Femur (tissue), 1 donor: Measurements from ENCODE around the gene IQCM.

Experiments used
- DNase-seq: peaks from one replicate; pipeline ENCODE4 v3.0.0-alpha.2; 2017

IQCM gene

DNA sequence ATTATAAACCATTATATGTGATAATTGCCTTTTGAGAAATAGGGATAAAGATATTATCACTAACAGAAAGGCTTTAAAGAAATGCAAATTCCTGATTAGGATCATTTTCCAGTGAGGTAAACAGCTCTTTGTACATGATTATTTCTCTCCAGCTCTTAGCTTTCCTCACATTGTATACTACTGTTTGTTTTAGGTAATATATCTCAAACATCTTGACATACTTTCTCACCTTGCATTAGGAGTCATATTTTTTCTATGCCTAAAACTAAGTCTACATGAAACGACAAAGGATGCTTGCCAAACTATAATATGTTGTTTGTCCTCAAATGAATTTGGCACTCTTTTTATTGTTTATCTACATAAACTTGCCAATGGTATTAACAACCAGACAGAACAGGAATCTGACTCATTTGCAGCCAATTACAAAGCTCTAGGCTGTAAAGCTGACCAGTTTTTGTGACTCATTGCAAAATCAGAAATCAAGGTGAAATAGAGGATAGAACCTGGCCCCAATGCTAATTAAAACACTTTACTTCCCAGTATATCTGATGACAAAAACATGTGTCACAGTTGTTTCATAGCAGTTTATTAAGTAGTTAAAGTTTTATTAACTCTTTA, 107.0 kb downstream of the IQCM start:
- DNase-seq: no peak

DNA sequence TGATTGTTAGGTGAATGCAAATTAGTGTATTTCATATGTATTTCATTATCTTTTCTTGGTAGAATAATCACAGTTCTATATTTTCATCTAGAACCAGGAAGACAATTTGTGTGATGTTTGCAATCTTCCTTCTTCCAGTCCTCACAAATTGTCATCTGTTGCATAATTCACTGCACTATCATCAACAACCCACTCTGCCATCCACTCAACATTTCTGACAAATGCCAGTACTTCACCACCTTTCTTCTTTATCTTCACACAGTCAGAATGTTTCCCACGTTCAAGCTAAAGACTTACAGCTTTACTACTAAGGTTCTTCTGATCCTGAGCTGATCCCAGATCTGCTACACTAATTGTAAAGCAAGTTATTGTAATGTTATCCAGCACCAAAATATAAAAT, 107.8 kb downstream of the IQCM start:
- DNase-seq: no peak

DNA sequence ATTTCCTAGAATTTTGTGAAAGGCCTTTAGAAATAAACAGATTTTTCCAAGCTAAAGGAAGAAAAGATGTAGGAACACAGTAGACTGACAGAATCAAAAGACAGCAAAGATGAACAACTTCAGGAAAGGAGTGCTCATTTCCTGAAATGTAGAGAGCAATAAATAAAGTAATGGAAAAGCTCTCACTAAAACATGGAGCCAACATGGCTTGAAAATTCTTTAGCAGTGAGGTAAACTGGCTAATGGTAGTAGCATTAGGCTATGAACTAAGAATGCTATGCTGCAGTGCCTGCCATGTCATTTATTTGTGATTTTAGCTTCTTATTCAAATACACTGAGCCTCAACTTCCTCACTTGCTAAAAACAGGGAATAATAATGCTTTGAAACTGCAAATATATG, 108.7 kb downstream of the IQCM start:
- DNase-seq: no peak

DNA sequence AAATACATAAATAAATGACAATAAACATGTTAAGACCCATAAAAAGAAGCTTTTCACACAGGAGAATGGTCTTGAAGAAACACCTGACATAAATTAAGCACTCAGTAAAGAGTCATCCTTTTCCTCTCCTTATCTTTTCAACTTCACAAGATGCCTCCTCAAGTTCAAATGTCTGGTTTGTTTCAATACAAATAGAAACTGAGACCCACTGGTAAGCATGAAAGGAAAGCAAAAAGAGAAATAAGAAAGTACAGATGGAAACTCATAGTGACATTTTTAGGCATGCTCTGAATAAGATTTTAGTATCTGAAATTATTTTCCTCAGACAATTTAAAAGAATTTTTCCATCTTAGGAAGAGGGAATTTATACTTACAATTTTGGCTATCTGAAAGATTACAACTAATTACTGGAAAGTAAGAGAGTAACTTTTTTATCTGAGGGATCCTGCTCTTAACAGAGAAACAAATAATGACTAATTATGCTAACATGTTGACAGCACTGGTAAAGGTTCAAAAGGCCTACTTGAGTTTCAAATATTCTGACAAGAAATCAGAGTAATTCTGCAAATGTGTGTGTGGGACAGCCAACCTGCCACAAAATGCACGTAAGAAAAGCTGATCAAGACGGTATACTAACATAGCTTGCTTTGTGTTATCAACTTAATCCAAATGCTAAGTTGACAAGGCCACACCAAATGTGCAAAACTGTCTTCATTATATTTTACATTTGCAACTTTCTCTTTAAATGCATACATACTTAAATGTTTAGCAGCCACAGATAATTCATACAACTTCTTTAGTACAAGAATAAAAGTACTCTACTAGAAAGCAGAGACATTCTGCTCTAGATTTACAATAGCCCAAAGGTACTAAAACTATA, 113.0 kb downstream of the IQCM start:
- no peak for DNase-seq

DNA sequence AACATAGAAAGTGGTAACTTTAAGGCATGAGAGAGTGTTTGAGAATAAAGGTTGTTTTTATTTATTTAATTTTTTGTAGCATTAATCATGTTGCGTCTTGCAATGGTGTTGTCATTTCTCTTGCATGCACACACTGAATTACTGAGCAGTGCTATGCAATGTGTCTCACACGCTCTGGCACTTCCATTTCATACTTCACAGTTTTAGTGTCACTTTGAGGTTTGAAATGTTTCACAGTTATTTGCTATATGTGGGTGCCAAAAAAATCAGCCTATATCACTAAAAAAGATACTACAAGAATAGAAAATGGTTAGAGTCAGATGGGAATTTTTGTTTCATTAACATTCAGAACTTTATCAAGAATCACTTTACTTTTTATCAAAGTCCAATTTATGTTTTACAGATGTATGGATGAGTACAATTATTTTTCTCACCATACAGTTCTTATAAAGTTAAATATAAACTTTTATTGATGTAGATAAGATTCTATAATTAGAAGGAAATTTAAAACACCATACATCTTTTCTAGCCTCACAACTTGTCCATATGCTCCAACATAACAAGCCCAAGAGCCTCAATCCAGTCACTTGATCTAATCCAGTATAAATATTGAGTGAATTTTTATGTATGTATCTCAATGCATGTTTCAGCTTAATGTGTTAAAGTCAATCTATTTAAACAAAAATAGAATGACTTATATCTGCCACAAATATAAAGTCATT, 114.0 kb downstream of the IQCM start:
- no peak for DNase-seq

DNA sequence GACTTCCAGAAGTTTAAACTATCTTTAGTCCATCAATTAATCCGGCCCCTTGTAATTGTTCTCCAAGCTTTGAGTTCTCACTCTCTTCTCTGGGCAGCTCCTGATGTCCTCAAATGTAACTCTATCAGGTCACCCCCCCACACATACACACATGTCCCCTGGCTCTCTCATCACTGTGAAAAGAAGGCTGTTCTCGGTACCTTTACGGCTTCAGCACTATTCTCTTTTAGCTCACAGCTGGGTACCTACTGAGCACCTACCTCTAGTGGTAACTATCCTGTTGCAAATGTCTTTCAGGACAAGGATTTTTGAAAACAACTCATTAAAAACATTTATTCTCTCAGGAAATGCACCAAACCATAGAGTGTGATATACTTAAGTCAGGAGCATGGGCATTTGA, 115.4 kb downstream of the IQCM start:
- DNase-seq: no peak

DNA sequence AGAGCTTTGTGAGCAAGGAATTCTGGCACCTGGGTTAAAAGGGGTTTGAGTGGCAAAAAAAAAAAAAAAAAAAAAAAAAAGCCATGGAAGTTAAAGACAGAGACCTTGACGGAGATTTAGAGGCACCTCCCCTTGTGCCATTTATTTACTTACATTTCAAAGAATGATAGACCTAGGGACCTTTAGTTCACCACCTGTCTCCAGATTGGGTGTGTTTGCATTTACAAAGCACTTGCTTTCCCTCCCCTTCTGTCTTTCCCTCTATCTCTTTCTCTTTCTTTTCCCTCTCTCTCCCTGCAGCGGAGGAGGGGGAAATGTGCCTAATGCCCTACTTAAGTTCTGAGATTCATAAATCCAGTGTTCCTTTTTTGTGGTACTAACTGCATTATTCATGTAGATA, 116.0 kb downstream of the IQCM start:
- no peak for DNase-seq

DNA sequence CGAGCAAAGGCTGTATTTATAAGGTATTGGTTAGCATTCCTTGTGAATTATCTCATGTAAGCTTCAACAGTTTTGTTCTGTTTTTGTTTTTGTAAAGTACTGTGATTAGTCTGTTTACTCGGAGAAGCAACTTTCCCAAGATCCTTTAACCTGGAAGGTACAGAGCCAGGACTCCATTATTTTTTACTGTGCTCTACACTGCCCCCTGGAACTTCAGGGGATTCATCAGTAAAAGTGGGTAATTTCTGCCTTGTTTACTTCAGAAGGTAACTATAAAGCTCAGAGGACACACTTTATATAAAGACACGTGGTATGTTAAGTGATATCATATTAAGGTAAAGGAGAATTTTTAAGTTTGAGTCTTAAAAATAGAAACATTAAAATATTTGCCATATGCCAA, 124.9 kb downstream of the IQCM start:
- DNase-seq: no peak

DNA sequence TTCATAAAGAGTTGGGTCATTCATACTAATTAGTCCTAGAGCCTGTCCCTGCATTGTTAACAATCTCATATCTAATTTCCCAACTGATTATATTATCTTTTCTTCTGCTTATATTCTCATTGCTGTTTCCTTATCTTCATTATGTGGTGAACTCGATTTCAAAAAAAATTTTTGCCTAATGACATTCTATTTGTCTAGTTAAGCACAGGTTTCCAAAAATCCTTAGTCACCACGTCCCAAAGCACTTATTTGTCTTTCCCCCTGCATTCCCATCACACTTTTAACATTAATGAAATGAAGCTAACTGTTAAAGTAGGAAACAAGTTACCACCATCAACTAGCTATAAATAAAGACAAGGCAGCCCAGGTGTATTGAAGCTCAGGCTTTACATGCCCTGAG, 131.1 kb downstream of the IQCM start:
- no peak for DNase-seq

DNA sequence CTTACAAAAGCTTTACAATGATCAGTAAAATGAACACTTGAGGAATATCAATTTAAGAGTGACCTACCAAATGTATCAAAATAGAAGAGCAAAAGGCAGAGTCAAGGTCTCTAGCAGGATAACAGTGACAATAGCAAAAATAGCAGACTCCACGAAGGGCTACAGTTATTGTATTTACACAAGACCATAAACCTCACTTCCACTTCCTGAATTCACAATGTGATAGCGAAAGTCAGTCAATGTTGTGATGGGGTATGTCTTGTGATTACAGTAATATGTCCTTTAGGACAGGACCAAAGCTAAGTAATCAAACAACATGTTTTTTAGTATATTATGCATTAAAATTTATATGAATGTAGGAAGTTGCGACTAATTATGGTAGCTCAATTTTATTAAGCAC, 139.6 kb downstream of the IQCM start:
- no peak for DNase-seq

DNA sequence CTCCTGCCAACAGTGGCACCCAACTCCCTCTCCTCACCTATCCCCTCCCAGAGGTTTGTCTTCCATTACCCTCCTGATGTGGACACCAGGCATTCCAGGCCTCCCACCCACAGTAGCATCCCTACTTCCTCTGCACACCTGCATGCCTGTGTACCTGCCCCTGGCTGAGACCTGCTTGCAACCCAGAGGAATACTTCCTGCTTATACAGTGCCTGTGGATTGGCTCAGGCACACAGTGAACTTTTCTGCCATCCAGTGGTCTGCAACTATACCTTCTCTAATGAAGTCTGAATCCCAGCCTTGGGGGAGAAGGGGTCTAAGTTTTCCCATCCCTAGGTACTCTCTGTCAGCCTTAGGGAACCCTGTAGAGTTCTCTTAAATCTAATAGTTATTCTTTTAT, 169.9 kb downstream of the IQCM start:
- DNase-seq: no peak

DNA sequence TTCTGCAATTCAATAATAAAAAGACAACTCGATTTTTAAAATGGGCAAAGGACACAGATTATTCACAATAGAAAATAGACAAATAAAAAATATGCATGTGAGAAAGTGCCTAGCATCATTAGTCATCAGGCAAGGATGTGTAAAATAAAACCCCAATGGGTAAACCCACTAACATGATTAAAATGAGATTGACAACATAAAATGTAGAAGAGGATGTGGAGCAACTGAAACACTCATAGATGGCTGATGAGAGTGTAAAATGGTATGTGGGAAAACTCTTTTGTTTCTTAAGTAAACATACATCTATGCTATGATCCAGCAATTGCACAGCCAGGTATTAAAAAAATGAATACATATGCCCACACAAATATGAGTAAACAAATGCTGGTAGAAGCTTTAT, 177.6 kb downstream of the IQCM start:
- no peak for DNase-seq

DNA sequence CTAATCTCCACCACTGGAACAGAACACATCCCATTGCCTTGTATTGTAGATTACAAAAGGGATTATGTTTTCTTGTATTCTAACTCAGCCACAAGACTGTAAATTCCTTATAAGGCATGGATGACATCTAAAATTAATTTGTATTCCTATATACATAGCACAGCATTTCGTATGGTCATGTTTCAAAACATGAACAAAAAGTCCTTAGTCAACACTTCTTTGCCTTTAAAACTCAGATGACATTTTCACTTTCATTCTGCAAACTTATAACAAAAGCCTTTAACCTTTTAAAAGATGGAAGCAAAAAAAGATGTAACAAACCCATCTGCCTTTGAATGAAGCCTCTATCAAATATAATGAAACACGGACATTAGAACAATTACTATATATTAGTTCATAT, 181.3 kb downstream of the IQCM start:
- DNase-seq: no peak

DNA sequence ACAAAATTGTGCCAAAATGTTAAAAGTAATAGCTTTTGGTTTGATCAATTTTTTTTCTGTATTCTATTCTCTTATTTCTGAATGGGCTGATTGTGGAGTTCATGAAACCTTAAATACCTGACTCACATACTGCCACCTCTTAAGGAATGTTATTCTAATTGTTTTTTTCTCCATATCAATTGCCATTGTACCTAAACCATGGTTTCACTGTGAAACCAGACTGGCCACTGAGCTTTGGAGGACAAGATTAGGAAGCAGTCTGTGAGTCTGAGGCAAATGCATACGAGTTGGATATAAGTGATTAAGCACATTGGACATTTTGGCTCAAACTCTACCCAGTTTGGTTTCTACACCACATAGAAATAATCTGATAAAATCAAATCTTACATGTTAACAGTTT, 184.0 kb downstream of the IQCM start:
- no peak for DNase-seq

DNA sequence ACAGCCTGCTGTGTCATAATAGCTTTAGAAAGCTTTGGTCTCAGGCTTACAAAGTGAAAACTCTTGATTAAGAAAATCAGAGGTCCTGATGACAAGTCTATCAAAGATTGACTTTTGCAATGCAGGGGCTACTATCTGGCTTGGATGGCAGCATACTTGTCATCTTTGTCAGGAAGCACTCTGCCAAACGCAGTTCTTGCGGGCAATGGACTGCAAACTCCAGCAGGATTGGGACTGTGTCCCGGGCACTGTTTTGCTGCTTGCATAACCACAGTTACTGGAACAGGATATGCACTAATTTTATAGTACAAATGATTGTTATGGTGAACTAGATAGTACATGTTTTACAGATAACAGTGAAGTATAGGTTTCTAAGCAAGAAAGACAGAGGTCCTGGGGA, 185.6 kb downstream of the IQCM start:
- no peak for DNase-seq

DNA sequence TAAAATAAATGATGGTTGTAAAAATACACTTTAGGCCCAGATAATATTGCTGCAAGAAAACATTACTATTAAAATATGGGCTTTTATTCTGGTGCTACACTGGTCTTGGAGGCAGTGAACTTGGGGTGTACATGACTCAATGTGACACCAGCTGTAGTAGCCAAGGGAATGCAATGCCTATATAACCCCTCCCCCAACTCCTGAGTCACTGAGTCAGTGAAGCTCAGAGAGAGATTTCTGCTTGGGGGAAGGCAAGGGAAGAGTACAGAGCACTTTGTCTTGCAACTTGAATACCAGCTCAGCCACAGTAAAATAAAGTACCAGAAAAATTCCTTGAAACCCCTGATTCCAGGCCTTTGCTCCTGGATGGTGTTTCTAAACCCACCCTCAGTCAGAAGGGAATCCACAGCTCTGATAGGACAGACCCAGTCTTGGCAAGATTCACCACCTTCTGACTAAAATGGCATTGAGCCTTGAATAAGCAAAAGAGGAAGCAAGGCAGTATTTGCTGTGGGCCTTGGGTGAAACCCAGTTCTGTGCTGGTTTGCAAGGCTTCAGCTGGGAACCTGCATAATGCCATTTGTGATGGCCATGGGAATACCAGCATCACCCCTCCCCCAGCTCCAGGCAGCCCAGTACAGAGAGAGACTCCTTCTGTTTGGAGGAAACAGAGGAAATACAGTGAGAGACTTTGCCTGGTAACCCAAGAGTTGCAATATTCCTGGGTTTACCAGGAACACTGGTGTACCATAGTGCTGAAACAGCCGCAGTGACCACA, 209.9 kb downstream of the IQCM start:
- no peak for DNase-seq

DNA sequence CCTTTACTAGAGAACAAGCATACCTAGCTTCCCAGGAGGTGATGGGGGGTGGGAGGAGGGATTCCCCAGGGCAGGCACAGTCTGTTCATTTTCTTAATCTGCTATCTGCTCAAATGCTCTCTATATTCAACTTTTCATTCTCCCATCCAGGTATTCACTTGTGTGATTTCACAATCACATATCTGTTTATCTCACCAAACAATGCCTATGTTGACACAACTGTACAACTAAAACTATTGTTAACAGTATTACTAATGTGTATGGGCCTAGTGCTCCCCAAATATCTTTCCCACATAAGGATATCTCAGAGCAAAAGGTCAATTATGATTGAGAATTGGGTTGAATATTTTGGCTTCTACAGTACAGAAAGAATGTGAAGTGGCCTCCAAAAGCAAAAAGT, 210.8 kb downstream of the IQCM start:
- no peak for DNase-seq

DNA sequence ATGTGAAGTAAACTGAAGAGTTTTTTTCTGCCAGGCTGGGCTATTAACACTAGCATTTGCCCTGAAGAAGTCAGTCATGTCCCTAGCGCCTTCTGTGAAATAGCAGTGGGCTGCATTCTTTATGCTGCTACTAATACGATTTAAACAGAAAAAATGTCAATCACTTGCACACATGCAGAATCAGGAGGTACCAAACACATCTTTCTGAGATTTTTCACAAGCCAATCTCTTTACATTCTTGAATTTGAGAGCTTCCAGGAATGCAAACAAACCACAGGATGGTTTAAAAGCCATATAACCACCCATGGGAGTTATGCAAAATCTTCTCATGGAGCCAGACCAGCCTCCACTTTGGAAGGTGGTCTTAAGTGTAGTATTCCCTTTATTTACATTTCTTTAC, 220.1 kb downstream of the IQCM start:
- DNase-seq: no peak

DNA sequence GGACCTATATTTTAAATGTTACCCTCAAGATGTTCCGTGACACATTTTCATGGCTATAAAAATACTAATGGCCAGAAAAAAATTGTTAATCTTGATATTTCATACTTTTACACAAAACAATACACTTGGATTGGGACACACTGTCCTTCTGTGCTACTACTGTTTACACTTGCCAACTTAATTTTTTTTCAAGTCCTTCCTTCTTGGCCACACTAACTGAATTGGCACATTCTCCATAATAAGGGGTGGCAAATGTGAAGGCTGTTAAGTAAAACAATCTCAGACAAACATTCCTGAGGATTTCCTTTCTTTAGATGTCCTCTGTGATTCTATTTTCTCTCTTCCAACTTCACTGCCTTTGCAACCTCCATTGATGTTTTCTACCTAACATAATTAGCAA, 225.8 kb downstream of the IQCM start:
- no peak for DNase-seq

DNA sequence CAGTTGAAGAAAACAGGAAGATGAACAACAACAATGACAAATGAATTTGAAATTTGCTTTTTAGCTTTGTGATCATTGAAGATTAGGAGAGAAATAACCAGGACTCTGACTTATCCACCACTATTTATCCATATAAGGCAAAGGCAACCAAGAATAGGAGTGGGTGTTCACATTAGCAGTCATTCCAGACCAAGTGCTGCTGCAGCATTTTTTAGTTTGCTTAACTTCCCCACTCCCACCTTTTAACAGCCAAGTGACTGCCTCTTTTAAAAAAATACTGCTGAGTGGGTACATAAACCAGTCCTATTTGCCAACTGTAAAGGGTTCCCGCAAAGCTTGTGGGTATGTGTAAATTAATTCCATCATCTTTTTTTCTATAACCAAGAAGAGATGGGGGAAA, 230.9 kb downstream of the IQCM start:
- DNase-seq: no peak

DNA sequence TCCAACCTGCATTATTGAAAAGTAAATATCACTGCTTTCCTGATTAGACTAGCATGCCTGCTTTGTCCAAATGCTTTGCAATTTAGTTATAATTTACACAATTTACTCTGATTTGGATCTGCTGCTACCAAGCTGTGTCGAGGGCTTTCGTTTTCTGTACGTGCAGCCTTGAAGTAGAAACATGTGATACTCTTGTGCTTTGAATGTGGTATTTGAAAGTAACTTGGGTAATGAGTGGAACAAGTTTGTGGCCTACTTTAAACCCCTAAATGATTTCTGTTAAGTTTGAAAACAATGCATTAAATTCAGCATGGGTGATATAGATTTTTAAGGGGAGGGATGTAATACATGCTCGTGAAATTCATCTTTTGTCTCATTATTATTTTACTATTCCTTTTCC, 240.7 kb downstream of the IQCM start:
- no peak for DNase-seq

DNA sequence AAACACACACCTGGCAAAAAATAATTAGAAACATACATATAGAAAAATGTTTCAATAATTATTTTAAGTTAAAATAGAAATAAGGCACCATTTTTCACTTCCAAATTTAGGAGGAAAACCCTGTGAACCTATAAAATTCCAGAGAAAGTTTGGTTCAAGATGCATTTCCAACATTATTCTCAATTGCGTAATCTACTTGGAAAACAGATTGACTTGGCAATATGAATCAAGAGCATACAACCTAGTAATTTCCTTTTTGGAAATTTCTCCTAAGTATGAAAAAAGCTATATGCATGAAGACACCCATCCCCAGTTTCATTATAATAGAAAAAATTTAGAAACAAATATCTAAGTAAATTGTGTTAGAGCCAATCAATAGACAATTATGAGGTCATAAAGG, 242.9 kb downstream of the IQCM start:
- no peak for DNase-seq

DNA sequence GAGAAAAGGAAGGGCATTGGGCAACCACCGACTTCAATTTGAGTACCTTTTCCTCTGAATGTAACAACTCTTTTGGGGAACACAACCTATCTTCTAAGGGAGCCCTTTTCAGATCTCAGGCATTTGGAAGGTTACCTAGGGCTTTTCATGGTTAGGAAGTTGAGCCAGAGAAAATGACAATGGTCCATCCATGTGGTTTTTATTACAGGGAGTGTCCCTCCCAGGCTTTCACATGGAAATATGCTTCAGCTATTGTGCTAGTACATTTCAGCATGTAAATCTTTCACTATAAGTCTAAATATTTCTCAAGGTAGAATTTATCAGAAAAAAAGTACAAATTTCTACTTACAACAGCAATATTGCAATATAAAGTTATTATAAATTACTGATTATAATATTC, 259.8 kb downstream of the IQCM start:
- no peak for DNase-seq
